HCT116 (cell line): ENCODE data around the gene FAM193A.

Experiments
- CEBPB ChIP-seq: IDR thresholded peaks from 2 replicates; pipeline ENCODE4 v1.6.1; 2012; ENCODE audit warnings: low read depth
- CTCF ChIP-seq, 3 experiments: fragments of 200-600 bp in 1 of 3; sonication (generic) in 1 of 3; IDR thresholded peaks in 2 of 3; conservative IDR thresholded peaks in 1 of 3; 2 replicates each; pipeline ENCODE4 v1.5.1; 2012 to 2017; ENCODE audit warnings: low read depth in 2 of 3, low read length in 2 of 3, antibody characterized with exemption in 1 of 3, borderline replicate concordance in 1 of 3, control low read depth in 1 of 3, mild to moderate bottlenecking in 1 of 3, mixed read lengths in 1 of 3, mixed run types in 1 of 3, moderate library complexity in 1 of 3; ENCODE audit not compliant: insufficient read depth in 1 of 3
- EGR1 ChIP-seq: IDR thresholded peaks from 2 replicates; pipeline ENCODE4 v1.6.1; 2012; ENCODE audit warnings: low read depth
- EZH2 ChIP-seq: fragments of 200-600 bp; sonication (generic); IDR thresholded peaks from 2 replicates; pipeline ENCODE4 v1.6.1; 2017; ENCODE audit warnings: antibody characterized with exemption, mixed run types
- EZH2phosphoT487 ChIP-seq: fragments of 200-600 bp; IDR thresholded peaks from 2 replicates; pipeline ENCODE4 v1.6.1; 2018; ENCODE audit warnings: antibody characterized with exemption, borderline replicate concordance
- FOSL1 ChIP-seq: IDR thresholded peaks from 2 replicates; pipeline ENCODE4 v1.6.1; 2012; ENCODE audit warnings: low read depth
- JUND ChIP-seq: IDR thresholded peaks from 2 replicates; pipeline ENCODE4 v1.6.1; 2012
- MAX ChIP-seq: IDR thresholded peaks from 2 replicates; pipeline ENCODE4 v1.6.1; 2012
- POLR2A ChIP-seq: IDR thresholded peaks from 2 replicates; pipeline ENCODE4 v1.7.0; 2011; ENCODE audit warnings: borderline replicate concordance; ENCODE audit not compliant: insufficient read depth, insufficient read length; ENCODE audit errors: extremely low read depth
- POLR2AphosphoS5 ChIP-seq: IDR thresholded peaks from 2 replicates; pipeline ENCODE4 v1.6.1; 2011; ENCODE audit warnings: mild to moderate bottlenecking, low read depth, low read length, moderate library complexity
- REST ChIP-seq: IDR thresholded peaks from 2 replicates; pipeline ENCODE4 v1.6.1; 2012; ENCODE audit warnings: low read depth
- SRF ChIP-seq: IDR thresholded peaks from 2 replicates; pipeline ENCODE4 v1.6.1; 2012; ENCODE audit warnings: low read depth
- YY1 ChIP-seq: IDR thresholded peaks from 2 replicates; pipeline ENCODE4 v1.6.1; 2011; ENCODE audit warnings: low read length, low read depth, moderate library complexity, mild to moderate bottlenecking; ENCODE audit not compliant: insufficient replicate concordance; ENCODE audit errors: extremely low read depth

- TF ChIP-seq CTCF (IDR thresholded peaks at IDR 0.05 in 2 of 3, conservative IDR thresholded peaks at IDR 0.05 in 1 of 3; ENCODE audit: borderline replicate concordance in 1 of 3, insufficient read depth in 1 of 3, low read depth in 2 of 3, low read length in 2 of 3) (no peak), REST (no peak), CEBPB (no peak), POLR2A (no peak), MAX (no peak), EGR1 (no peak), POLR2AphosphoS5 (no peak), EZH2 (no peak), EZH2phosphoT487 (no peak), SRF (no peak), YY1 (no peak), FOSL1 (no peak), JUND (no peak)
These were observed 29.2 kb upstream of the FAM193A start for GRCh38 chr4:2507259-2507658.
